GM10248 (cell line): ENCODE results near the gene JAKMIP1.

Experiments
- CTCF ChIA-PET: fragments of 300-600 bp; sonication (Branson Sonifier 250); formaldehyde crosslinking; extraction: SDS; loops from one replicate; lab custom pipeline; 2021; ENCODE audit warnings: antibody characterized with exemption; lab: Yijun Ruan, JAX
- POLR2A ChIA-PET: fragments of 350-650 bp; sonication (Branson Sonifier 250); formaldehyde crosslinking; extraction: SDS; loops from one replicate; lab custom pipeline; 2020; ENCODE audit warnings: antibody characterized with exemption; lab: Yijun Ruan, JAX
- DNase-seq: peaks from one replicate; pipeline ENCODE4 v3.0.0; 2012; ENCODE audit errors: extremely low spot score
- CTCF ChIP-seq: IDR thresholded peaks from 2 replicates; pipeline ENCODE4 v1.5.1; 2012; ENCODE audit warnings: mild to moderate bottlenecking, low read depth; ENCODE audit errors: extremely low read depth, missing control alignments, control extremely low read depth

The JAKMIP1 gene

GRCh38 chr4:6224735-6225134 is 24.4 kb upstream of the JAKMIP1 start:
- TF ChIP-seq CTCF, result no peak
- ChIA-PET CTCF (interaction anchor here (0.9 to 2.1 kb wide), 4 partner anchors 20 to 103 kb away, joined by 3 to 6 read pairs (median 4); no protein-coding TSS in a partner anchor), POLR2A (no interaction called here)
- DNase-seq, result no peak

- no peak for DNase-seq
- ChIA-PET CTCF (no interaction called here), POLR2A (no interaction called here)
- TF ChIP-seq CTCF, result no peak
Measured at GRCh38 chr4:6222761-6223292, 22.5 kb upstream of the JAKMIP1 start.

- DNase-seq, result peak; percentile 61
- CTCF ChIA-PET, result interaction anchor here (1.6 kb wide), 1 partner anchor 29 kb away, joined by 5 read pairs; no protein-coding TSS in a partner anchor
- TF ChIP-seq CTCF, result no peak
- POLR2A ChIA-PET, result no interaction called here
Measured at GRCh38 chr4:6221851-6222760, 21.8 kb upstream of the JAKMIP1 start.

GRCh38 chr4:6221301-6221850 is 21.0 kb upstream of the JAKMIP1 start:
- DNase-seq, result no peak
- ChIA-PET POLR2A (no interaction called here), CTCF (interaction anchor here (1.5 to 1.6 kb wide), 3 partner anchors 17 to 223 kb away, joined by 5 to 8 read pairs (median 6); no protein-coding TSS in a partner anchor)
- no peak for TF ChIP-seq CTCF

- POLR2A ChIA-PET, result interaction anchor here (0.6 kb wide), 1 partner anchor 11 kb away, joined by 5 read pairs; no protein-coding TSS in a partner anchor
- DNase-seq, result no peak
- CTCF ChIA-PET, result interaction anchor here (0.7 to 2.0 kb wide), 6 partner anchors 12 to 110 kb away, joined by 3 to 6 read pairs (median 4); no protein-coding TSS in a partner anchor
- no peak for TF ChIP-seq CTCF
Measured at GRCh38 chr4:6217716-6218381, 17.5 kb upstream of the JAKMIP1 start.

- ChIA-PET POLR2A (no interaction called here), CTCF (interaction anchor here (2.0 kb wide), 1 partner anchor 33 kb away, joined by 6 read pairs; no protein-coding TSS in a partner anchor)
- no peak for DNase-seq
- no peak for TF ChIP-seq CTCF
Measured at GRCh38 chr4:6216588-6216987, 16.2 kb upstream of the JAKMIP1 start.
